Measurements from ENCODE around the gene KLC3.

- TF ChIP-seq CTCF (IDR thresholded peaks at IDR 0.05) (no peak), POLR2A (IDR thresholded peaks at IDR 0.05) (no peak)
Observed at GRCh38 chr19:45350477-45351058, 10.0 kb downstream of the KLC3 start.
